Stimulated activated naive CD4-positive, alpha-beta T cell treated with Interleukin-2 at 50 U/mL for 16 hours (primary cell): Measurements from ENCODE around the gene DPP9.
"Not testable (repeated sequence)": the region's sequence is repeated elsewhere in the genome, so short reads cannot be mapped to it uniquely, and the experiment has no call there.

Source experiments
- DNase-seq: peaks from one replicate; lab custom pipeline; 2025; lab: John Stamatoyannopoulos, UW

DPP9 gene

DNA sequence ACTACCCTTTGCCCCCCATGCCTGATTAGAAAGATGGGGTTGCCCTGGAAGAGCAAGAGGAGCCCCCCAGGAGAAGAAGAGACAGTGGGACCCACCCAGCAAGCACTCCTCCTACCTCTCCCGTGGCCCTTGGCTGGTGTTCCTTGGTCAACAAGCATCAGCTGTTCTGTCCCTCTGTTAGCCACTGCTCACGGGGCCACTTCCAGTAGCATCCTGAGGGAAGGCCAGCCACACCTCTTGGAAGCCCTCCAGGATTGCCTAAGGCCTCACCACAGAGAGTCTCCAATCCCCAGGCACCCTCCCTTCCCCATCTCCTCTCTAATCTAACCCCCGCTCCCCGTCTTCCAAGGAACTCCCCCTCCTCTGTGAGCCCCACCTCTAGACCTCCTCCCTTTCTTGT lies 15.1 kb upstream of the DPP9 start:
- no peak for DNase-seq

DNA sequence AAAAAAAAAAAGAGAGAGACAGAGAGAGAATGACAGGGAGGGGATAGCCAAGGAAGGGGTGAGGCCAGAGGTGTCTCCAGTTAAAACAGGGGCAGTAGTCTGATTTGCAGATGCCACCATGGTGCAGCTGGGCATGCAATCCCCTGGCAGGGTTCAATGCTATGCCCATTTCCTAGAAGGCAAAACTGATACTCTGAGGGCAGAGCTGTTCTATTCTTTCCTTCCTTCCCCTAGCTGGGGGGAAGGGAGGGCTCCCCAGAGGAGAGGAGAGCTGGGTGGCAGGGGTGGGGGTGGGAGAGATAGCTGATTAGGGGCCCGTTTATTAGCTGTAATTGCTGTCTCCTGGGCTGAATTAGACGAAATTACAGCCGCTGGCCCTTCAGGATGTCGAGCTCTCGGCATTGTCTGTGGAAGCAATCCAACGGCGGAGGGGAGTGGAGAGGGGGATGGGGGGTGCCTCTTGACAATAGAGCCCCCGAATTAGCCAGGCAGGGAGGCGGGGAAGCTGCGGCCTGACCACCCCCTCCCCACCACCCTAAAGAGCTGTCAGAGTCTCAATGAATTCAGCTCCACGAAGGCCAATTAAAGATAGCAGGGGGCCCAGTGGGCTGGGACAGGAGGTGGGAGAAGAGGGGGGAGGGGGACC lies 14.4 kb upstream of the DPP9 start:
- DNase-seq = no peak

DNA sequence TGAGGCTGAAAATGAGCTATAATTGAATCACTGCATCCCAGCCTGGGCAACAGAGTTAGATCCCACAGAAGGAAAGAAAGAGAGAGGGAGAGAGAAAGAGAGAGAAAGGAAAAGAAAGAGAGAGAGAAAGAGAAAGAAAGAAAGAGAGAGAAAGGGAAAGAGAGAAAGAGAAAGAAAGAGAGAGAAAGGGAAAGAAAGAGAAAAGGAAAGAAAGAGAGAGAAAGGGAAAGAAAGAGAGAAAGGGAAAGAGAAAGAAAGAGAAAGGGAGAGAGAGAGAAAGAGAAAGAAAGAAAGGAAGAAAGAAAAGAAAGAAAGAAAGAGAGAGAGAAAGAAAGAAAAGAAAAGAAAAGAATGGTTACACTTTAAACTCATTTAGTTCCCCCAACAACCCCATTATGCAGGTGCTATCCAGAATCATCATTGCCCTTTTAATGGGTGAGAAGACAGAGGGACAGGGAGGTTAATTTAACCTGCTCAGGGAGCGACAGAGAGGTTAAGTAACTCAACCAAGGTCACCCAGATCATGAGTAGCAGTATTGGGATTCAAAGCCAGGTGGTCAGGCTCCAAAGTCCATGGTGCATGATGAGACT lies 10.2 kb upstream of the DPP9 start:
- no peak for DNase-seq

DNA sequence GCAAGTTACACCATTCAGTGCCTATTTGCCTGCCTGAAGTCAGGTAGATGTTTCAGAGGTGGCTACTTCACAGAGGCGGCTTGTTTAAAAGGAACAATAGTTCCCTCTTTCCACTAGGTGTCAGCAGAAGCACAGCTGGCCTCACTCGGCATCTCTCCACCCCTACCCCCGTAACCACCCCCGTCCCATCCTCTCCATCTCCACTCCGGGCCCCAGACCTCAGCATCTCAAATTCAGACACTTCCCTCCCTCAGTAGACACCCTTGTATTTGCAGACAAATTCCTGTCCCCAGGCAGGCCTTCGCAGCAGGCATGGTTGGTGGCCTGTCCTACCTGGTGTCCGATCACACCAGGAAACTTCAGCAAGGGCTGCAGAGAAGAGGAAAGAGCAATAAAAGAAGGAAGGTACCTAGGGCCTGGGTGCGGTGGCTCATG lies 9.1 kb upstream of the DPP9 start:
- peak; percentile 38 for DNase-seq

DNA sequence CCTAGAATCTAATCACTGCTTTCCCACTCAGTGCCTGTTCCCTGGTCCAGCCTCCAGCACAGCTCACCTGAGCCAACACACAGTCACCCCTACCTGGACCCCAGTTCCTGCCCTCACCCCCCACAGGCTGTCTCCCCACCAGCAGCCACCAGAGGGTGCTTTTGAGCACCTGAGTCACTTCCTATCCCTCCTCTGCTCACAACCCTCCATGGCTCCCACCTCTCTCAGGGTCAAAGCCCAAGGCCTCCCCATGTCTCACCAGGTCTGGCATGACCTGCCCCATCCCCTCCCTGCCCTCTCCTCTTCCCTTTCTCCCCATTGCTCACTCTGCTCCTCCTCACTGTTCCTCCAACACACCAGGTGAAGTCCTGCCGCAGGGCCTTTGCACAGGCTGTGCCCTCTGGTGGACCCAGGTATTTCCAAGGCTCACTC lies 7.1 kb upstream of the DPP9 start:
- peak; percentile 47 for DNase-seq

DNA sequence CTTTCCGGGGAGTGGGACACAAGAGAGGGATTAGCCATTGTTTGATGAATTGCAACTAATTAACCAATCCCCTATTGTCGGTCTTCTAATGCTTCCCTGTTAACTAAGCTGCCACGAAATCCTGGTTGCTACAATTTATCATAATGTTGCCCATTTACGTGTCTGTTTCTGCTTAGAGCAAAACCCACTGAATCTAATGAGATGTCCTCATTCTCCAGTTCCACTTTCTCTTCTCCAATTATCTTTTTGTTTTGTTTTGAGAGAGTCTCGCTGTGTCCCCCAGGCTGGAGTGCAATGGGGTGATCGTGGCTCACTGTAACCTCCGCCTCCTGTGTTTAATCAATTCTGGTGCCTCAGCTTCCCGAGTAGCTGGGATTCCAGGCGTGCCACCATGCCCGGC lies 5.2 kb upstream of the DPP9 start:
- DNase-seq = no peak

DNA sequence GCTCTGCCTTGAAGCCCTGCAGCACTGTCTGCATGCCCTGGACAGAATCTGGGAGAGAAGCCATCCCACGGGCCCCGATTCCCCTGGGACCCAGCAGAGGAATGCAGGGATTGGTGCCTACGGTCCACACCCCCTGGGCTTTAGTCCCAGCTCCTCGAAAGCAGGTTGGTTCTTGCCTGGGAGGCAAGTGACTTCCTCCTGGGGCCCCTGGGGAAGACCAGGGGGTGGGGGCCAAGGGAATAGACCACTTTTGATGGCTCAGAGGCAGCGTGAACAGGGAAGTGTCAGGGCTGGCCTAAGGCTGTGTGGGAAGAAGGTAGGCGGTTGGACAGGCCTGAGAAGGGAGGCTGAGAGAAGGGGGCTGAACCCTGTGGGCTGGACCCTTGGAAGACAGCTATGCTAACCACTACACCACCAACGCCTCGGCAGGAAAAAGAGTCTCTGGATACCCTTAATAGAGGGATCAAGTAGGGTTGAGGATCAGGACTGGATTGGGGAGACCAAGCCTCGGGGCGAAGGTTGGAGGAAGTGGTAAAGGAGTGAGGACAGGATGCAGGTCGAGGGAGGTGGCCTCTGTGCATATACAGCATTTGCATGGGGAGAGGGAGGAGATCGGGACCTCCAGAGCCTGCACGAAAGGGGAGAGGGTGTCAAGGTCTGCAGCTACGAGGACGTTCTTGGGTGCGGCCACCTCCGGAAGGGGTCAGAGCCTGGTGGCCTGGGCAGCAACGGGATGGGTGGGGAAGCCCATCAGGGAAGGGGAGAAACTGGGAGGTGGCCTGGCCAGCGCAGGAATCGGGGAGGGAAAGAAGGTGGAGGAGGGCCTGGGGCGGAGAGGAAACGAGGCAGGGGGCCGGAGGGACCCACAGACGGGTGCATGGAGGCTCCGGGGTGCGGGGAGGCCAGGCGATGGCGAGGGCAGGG lies 709 bp downstream of the DPP9 start:
- DNase-seq = no peak

DNA sequence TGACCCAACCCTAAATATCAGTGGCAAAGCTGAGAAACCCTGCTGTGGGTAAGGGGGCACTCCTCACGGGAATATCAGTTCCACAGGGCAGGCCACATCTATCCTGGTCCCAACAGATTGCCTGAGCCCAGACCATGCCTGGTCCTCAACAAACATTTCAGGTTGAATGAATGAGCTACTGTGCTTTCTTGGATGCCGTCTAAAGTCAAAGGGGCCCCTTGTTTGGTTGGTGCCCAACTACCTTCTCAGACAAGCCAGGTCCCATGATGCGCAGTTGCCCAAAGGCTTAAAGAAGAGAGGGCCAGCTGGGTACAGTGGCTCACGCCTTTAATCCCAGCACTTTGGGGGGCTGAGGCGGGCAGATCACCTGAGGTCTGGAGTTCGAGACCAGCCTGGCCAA lies 2.4 kb downstream of the DPP9 start:
- DNase-seq = no peak

DNA sequence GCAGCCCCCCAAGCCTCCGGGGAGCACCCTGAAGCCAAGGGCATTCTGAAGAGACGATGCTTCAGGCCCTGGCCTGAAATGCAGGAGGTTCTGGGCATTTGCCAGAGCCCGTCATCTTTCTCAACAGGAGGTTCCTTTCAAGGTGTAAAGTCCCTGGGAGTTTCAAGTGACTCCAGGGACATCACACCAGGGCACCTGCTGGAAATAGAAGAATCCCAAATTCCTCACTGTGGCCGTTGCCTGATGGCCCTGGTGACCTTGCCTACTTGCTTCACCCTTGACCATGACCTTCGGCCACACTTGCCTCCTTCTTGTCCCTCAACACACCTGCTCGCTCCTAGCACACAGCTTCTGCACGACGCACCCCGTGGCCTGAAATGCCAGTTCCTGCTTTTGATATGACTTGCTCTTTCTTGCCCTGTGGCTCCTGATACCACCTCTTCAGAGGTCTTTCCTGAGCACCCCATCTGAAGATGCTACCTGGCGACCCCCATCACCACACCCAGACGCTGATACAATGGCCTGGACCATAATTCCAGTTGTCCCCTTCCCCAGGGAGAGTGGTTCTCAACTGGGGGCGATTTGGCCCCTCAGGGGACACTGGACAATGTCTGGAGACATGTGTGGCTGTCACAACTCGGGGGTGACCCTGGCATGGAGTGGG lies 3.5 kb downstream of the DPP9 start:
- DNase-seq = no peak

DNA sequence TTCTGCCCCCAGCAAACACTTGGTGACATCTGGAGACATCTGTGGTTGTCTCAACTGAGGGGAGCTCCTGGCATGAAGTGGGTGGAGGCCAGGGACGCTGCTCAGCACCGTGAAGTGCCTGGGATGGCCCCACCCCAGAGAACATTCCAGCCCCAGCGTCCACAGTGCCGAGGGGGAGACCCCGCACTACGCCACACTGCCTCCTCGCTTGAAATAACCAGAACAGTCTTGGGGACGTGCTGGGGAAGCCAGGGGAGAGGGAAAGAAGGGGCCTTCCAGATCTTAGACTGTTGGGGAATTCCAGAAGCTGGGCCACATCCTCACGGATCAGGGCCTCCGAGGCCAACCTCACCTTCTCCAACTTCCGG lies 4.2 kb downstream of the DPP9 start:
- no peak for DNase-seq

DNA sequence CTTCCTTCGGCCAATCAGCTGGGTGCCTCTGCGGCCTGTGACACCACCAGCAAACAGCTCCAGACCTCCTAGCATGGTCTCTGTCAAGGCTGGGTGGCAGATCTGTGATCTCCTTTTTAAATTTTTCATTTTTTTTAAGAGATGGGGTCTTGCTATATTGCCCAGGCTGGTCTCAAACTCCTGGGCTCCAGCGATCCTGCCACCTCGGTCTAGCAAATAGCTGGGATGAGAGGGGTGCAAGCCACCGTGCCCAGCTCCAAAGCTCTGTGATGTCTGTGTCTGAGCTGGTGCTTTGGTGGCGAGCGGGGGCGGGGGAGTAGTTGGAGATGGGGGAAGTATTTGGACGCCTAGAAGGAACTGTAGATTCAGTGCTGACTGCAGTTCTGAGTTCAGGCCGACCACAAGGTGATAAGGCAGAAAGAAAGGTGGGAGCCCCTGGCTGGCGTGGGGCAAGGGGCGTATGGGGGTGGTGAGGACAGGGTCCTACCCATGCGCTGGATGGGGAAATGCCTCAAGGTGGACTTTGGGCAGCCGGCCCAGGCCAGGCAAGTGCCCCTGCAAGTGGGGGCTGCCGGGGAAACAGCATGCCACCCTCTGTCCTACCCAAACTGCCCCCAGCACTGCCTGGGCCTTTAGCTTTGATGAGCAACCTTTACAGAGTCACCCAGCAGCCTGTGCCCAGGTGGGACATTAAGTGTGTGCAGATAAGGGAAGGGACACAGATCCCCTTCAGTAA lies 5.5 kb downstream of the DPP9 start:
- no peak for DNase-seq

DNA sequence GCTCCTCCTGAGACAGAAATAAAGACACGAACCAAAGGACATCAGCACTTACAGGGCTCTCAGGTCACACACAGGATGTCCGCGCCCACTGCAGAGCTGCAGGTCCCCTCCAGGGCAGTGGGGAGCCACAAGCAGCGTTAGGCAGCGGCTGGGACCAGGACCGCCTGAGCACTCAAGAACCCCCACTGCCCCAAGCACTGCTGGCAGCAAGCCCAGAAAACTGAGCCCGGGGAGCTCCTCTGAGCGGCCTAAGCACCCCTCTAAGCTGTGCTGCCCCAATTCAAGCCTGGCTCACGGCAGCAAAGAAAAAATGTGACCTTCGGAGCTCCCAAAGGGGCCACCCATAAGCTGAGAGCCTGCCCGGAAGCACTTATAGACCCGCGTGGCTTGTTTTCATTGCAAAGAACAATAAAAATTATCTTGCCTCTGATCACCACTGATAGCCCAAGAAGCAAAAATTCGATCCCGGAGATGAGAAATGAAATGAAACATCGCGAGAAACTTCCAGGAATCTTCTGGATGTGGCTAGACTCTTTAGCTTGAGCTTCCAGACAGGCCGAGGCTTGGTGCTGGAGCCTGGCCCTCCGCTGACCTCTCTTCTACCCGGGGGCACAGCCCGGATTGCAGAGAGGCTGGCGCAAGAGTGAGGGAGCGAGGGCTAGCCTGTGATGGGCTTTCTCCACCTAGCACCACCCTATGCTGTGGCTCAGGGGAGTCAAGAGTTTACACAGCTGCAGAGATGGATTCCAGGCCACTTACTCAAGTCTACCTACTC lies 6.3 kb downstream of the DPP9 start:
- no peak for DNase-seq

DNA sequence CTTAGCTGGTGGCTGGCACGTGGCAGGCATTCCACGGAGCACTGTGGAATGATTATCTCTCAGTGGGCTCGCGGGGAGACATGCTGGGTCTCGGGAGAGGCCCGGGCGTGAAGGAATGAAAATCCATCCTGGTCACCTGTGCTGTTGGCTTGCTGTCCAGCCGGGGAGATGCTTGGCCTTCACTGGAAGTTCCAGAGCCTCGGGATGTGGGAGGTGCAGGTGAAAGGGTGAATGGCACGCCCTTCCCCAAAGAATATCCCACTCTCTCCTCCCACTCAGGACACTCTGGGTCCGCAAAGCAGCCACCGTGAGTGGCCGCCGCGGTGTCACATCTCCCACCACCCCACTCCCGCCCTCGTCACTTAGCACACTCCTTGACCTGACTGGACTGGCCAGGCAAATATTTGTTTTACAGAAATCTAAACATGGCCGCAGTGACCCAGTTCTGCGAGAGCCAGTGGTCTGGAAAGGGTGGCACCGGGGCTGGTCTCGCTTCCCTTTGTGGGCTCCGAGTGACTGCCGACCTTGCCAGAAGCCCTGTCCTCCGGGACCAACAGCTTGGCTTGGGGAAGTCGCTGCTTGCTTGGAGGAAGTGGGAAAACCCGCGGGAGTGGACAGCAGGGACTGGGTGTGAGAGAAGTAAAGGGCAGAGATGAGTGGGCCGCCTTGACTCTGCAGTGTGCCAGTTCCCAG lies 8.0 kb downstream of the DPP9 start:
- no peak for DNase-seq

DNA sequence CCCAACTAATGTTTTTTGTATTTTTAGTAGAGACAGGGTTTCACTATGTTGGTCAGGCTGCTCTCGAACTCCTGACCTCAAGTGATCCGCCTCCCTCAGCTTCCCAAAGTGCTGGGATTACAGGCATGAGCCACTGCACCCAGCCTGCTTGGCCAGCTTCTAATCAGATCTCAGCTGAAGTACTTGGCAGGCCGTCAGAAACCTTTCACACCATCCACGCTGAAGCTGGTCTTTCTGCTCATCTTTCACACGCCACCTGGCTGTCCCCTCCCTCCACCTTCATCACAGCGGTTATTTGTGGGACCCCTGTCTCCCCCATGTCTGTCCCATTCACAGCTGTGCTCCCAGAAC lies 8.5 kb downstream of the DPP9 start:
- not testable (repeated sequence) for DNase-seq

DNA sequence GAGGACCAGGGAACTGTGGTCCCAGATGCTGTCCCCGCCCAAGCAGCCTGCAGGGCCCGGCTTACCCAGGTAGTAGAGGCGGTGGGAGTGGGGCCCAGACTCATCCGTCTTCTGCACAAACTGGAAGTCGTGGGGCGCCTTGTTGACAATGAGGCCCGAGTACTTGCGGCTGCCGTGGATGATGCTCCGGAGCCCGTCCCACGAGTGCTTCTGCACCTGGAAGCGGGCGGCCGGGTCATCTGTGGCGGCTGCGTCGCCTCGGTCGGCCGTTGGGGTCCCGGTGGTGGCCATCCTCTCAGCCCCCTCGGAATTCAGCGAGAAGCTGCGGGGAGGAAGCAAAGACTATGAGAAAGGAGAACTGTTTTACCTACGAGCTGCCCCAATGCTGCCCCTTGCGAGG lies 9.6 kb downstream of the DPP9 start:
- no peak for DNase-seq

DNA sequence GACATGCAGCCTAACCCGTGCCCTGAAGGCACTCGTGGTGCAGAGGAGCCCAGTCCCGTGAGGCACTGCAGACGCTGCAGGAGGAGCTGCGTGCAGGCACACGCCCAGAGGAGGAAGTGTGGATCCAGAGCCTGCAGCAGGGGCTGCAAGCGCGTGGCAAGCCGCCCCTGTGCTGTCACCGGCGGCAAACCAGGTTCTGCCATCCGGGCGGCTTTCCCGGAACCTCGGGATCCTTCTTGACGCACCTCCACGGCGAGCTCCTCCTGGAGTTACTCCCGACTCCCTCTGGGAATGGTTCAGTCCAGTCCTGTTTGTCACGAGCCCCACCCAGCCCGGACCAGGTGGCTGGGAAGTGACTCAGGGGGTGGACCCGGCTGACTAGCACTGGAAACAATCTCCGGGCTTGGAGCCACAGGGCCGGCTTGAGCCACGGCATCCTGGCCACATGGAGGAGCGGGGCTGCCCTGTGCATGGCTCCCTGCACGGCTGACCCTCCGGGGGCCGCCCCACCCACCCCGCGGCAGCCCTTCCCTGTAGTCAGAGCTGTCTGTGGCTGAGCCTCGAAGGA lies 10.2 kb downstream of the DPP9 start:
- DNase-seq = no peak

DNA sequence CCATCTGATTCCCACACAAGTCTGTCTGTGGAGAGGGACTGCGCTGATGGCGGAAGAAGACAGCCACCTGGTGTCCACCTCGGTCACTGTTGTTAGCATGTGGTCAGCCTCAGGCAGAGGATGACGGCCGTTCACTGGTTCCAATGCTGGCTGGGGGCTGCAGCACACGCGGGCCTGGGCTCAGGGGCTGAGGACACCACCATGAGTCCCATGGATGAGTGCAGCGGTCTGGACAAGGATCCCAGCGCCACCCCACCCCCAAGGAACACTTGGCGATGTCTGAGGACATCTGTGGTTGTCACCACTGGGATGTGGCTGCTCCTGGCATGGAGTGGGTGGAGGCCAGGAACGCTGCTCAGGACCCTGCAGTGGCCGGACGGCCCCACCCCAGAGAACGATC lies 10.9 kb downstream of the DPP9 start:
- DNase-seq = no peak

DNA sequence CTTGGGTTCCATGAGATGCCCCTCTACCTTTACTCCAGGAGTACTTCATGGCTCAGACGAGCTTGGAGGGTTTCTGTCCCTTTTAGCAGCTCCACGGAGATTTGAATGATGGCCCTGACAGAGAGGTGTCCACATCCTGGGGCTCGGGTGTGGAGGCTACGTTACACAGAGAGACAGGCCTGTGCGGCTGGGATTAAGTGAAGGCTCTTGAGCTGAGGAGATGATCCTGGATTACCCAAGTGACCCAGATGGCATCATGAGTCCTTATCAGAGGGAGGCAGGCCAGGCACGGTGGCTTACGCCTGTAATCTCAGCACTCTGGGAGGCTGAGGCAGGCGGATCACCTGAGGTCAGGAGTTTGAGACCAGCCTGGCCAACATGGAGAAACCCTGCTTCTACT lies 12.4 kb downstream of the DPP9 start:
- no peak for DNase-seq

DNA sequence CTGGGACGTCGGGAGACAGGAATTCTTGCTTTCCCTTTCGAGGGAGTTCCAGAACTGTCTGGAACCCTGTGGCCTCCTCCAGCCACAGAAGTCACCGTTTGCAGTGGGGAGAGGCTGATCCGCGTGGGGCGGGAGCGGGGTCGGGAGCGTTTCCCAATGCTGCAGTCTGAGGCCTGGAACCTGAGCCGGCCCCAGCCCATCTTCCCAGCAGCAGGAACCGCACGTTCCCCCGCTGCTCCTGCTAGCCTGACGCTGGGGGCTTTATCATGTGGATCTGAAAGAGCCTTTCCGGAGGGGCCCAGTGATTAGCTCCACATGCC lies 13.4 kb downstream of the DPP9 start:
- no peak for DNase-seq
